HG03066 (cell line): ENCODE data around the gene RERE.

Experiments used
- ATAC-seq: cut with Tn5 transposase; IDR thresholded peaks from one replicate; pipeline ENCODE4 v1.9.1; 2021; ENCODE audit warnings: low read depth; ENCODE audit not compliant: unreplicated experiment

Gene RERE

DNA sequence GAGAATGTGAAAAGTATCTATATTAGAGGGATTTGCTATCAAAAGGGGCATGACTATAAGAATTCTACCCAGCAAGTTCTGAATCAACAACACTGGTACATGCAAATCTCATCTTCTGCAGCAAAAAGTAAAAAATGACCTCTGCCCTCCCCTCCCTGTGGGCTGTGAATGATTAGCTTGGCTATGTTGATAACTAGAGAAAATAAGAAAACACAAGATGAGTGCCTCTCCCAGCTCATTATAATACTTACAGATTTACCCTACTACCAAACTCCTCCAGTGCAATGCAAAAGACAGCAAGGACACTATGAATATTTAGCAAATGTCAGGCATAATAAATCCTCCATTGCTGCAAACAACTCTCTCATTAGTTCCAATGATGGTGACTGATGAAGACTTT, 397.1 kb downstream of the RERE start:
- ATAC-seq: no peak

DNA sequence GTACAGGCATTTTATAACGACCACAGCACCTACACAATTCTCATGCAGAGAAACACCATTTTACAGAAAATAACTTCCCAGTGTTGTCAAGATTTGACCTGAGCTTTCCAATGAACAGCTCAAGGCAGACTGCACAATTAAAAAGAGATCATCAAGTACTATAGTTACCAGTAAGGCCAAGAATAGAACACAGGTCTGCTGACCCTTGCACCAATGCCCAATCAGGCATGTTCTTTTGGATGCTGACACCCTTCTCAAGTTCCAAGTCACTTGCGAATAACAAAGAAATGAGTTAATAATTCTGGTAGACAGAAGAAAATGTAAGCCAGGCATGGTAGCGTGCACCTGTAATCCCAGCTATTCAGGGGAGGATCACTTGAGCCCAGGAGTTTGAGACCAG, 397.6 kb downstream of the RERE start:
- no peak for ATAC-seq

DNA sequence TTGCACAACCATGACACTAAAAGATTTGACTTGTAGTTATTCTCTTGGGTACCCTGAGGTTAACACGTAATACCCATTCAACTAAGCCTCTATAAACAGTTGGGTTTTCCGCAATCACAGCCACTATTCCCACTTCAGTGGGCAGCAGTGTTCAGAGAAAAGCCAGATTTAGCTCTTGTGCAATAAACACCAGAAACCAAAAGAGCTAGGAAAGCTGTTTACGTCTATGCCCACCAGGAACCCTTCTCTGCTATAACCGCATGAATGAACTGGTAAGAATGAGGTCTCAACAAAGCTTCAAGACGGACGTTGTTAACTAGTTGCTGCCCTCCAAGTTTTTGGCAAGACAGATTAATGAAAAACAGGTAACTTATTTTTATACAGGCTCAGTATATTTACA, 398.3 kb downstream of the RERE start:
- ATAC-seq: no peak

DNA sequence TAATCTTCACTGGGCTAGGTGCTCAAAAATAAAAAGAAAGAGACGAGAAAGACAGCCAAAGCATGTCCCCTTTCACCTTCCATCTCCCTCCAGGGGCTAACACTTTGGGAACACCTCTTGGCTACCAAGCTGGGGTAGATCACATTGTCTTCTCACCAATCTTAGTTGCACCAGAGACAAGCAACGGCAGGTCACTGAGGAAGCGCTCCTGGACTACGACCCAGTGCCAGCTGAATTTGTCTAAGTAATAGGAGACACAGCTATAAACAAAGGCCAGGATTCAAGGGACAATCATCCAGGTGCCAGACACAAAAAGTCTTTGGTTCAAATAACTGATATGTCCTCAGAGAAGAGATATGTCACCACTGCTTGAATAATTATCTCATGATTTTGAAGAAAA, 399.1 kb downstream of the RERE start:
- no peak for ATAC-seq

DNA sequence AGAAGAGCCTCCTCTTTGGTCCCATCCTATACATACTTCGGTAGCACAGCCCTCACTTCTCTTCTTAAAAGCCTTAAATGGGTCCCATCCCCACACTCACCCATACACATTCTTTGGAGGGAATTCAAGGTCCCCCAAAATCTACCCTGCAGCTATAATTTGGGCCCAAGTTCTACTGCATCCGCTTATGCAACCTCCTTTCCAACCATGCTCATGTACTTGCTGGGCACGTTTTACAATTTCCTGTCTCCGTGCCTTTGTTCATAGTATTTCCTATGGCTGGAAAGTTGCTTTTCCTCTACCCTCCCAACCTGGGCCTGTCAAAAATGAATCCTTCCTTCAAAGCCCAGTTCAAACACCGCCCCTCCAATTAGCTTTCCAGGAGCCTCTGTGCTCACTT, 399.8 kb downstream of the RERE start:
- no peak for ATAC-seq

DNA sequence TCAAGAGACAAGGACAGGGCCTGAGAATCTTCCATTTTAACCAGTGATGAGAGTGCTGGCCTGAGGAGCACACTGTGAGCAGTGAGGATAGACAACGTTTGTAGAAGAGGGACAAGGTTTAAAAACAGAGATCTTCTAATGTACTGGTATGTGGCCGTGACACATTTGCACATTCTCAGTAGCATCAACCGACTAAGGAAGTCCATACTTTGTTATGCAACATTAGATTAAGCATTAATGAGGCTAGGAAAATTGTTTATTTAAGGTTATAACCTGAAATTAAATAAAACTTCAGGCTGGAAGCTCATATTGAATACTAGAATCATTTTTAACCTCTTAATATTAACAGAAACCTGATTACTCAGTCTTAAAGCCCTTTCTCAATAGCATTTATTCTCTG, 400.6 kb downstream of the RERE start:
- ATAC-seq: no peak

DNA sequence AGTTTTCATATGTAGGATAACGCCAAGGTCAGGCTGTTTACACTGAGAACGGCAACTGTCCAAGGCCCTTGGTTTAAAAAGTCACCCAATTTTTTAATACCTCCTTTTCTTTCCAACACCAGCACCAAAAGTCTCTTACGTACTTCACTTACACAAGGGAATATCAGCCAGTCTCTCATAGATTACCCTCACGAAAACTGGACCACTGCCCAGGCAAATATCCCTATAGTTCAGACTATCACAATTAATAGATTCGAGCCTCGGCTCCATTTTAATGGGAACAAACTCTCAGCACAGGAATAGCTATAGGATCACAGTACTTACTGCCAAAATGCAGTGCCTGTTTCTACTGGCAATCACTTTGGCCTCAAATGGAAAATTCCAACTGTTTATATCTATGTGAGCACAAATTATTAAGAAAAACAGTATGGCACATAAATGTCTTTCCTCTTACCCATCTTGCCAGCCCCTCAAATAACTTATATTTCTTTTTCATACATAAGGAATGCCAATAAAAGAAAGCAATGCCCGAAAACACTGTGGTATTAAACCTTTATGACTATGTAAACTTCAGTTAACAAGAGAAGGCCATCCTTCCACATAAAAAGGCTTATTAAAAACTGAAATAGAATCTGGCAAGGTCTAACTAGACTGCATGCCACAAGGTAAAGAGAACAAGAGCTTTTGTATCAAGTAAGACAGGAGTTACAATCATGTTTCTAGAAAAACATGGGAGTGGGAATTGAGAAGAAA, 401.7 kb downstream of the RERE start:
- no peak for ATAC-seq

DNA sequence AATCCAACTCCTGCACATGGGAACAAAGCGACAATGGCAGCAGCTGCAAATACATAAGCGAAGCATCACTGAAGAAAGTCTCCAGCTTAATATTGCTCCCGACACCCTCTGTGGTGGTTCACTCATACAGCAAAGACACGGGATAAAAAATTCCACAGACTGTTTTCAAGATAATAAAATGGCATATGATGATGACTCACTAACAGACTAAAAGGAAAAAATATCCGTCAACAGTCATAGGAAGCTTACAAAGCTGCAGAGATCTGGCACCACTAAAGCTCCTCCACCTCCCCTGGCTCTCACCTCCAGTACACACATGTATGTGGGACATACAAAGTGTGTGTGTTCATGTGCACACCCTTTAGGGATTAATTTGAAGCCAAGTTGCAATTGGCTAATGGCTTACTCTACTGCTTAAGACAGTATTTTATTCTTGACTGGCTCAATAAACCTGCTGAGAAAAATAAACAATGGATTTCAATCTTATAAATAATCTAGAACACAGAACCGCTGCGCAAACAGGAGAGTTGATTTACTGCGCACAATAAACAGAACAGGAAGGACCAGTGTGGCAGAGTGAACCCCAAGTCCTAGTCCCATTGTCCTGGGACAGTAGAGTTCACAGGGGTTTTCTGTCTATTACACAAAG, 405.1 kb downstream of the RERE start:
- ATAC-seq: no peak

DNA sequence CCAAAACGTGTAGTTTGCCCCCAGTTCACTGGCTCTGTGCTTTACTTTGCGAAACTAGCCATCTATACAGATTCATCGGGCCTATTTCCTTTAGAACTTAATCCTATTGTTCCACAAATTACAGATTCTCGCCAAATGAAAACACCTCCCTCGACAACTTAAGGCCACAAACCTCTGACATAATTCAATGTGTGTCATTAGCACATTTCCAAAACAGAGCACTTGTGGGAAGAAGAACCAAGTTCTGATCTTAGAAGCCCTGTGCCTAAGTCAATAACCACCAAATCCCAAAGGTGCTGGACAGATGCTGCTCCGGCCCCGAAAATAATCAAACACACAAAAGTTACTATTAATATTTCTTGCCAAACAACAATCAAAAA, 405.6 kb downstream of the RERE start:
- no peak for ATAC-seq

DNA sequence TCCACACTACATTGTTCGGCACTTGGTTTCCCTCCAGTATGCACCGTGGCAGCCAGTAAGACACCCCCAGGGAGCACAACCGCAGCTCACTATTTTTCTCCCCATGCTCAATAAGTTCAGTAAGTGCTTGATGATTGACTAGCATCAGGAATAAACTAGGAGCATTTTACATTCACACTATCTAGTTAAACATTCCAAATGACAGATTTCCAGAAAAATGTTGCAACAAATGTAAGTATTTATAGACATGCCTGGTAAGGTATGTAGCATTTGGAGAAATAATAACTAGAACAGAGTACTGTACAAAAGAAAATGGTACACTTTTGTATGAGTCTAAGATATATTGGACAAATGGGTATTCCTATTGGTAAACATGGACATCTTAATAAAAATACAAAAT, 406.6 kb downstream of the RERE start:
- ATAC-seq: no peak

DNA sequence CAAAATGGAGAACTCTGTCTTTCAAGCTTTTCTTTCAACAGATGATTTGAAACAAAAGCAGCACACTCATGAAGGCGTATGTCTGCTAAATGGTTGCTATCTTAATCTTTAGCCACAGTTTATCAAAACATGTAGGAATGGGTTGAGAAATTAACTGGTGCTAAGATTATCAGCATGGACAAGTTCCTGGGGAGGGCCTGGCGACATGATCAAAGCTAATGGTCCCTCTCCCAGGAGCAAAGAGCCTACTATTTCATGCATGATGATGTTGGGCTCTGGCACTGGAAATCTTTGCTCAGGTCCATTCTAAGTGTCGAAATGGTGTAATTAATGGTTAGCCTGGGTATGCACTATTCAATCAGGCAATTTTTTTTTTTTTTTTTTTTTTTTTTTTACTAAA, 407.8 kb downstream of the RERE start:
- ATAC-seq: no peak

DNA sequence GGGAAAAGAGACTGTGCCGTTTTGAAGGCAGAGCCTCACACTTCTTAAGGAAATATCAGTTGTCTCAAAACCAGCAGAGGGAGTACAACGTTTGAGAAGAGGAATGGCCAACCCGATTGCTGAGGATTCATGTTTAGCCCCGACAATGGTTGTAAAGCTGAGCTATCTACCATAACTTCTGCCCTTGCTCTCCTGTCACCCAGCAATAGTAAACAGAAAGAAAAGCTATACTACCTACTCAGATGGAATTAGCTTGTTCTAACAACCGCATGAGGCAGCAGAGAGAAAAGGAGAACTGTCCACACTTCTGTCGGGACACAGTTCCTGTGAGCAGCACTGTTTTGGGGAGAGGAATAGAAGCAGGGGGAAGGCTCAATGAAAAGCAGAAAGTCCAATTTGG, 408.3 kb downstream of the RERE start:
- ATAC-seq: no peak

DNA sequence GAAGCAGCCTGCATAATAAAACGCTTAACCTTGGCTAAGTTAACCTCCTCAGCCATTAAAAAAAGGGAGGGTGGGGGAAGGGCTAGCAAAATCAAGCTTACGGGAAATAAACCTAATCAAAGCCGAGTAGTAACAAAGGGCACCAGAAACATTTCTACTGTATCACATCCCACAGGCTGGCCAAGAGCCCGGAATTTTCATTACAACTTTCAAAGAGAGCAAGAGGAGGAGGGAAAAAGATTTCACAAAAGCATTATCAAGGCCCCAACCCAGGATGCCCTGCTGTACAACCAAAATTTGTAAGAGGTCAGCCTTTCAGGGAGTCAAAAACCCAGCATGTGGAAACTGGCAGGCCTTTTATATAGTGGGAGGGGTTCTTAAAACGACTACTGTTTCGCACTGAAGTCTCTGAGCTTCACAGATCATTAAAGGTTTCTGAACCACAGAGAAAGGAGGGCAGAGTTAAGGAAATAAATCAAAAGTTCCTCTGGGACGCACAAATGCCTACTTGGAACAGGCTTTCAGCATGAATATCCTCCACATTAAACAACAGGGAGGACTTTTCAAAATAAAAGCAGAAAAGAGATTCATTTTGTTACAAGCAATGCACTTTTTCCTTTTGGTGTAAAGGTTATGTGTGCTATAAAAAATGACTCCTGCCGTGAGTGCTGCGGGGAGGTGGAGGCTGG, 409.1 kb downstream of the RERE start:
- ATAC-seq: no peak

DNA sequence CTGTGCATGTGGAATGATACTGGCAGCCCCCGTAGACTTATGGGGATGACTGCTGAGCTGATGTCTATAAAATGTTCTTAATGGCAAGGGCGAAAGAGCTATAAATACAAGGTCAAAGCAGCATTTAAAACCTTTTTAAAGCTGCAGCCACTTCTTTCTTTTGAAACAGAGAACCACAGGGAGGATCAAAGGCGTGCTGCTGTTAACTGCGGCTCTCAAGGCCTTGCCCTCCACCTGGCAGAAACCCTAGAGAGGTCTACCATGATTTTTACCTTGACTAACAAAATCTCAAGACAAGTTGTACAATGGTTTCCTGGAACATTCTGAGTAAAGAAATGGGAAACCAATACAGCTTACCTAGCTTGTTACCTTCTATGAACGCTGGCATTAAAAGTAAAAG, 409.8 kb downstream of the RERE start:
- no peak for ATAC-seq

DNA sequence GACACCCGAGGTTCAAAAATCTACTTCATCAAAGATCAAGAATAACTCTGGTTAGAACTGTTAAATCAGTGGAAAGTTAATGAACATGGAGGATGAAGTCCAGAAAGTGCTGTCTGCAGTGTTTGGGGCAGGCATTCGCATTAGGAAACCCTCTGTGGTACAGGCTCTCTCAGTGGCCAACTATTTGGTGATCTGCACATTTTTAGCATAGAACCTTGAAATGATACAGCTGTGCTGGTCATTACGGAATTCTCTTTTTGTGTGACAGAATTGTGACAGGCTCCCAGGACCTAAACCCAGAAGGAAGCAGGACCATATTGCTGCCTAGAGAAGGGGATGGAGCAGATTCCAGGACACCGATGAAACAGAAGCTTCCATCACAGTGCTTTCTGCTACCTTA, 410.5 kb downstream of the RERE start:
- no peak for ATAC-seq

DNA sequence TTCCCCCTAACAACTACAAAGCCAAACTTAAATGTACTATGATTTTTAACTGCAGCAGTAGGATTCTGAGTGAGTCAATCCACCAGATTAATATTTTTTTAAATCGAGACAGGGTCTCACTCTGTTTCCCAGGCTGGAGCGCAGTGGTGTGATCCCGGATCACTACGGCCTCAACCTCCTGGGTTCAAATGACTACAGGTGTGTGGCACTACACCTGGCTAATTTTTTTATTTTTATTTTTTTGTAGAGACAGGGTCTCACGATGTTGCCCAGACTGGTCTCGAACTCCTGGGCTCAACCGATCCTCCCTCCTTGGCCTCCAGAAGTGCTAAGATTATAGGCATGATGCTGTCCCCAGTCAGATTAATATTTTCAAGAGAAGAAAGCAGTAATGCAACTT, 411.4 kb downstream of the RERE start:
- no peak for ATAC-seq

DNA sequence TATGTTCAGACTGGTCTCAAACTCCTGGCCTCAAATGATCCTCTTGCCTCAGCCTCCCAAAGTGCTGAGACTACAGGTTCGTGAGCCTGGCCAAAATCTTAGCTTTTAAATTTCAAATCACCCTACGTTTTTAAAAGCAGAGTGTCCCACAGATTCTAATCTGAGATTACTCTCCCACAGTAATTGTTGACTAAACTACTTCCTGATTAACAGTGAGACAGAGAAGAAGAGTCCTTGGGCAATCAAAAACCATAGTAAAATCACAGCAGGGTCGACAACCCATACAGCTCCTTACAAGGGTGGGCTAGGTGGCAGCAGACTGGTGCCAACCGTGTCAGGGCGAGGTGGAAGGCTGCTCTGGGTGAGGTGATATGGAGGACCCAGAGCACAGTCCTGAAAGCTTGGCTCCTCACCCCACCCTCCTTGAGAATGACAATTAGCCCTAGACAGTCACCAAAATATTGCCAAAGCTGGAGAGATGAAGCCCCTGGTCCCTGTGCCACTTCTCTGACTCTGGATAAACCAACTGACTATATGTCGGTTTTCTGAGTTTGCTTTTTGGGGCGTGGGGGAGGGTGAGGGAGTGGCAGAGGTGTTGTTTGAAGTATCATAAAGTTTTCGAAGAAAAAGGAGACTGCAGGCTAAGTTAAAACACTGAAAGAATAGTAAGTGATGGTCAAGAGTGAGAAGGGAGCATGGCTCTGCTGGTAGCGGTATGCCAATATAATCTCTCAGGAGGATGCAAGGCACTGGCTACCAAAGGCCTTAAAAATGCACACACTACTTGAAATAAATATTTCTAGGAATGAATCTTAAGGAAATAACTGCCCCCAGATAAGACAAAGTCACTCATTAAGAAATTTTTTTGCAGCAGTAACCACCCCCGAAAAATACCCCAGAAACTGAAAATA, 412.7 kb downstream of the RERE start:
- no peak for ATAC-seq

DNA sequence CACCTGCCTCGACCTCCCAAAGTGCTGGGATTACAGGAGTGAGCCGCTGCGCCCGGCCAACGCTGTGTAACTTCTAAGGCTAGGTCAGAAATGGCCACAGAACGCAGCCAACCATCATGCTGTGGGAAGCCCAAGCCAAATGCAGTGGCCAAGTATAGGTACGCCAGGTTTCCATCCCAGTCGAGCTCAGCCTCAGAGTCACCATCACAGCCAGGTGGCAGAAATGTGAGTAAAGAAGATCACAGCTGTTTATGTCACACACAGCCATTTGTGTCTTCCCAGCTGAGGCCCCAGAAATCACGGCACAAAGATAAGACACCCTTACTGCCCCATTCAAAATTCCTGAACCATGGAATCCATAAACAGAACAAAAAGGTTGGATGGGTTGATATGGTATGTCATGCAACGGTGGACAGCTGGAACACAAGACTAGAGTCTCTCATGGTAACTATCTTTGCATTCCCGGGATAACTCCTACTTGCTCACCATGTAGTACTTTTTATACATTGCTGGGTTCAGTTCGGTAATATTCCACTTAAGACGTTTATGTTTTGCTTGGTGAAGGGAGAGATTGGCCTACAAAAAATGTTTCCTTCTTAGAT, 415.2 kb downstream of the RERE start:
- no peak for ATAC-seq

DNA sequence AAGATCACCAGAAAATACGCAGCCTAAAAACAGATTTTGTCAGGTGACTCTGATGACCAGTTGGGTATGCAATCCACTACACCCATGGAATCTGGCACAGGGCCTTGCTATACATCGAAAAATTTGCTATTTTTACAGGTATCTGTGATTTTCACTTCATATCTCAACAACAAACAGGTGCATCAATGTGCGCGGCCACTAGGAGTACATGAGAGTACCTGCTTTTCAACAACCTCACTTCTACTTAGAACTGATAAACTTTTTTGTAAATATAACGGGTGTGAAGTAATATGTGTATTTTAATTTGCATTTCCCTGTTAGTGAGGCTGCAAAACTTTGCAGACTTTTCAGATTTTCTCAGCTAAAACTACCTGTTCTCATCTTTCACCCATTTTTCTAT, 418.8 kb downstream of the RERE start:
- ATAC-seq: no peak

DNA sequence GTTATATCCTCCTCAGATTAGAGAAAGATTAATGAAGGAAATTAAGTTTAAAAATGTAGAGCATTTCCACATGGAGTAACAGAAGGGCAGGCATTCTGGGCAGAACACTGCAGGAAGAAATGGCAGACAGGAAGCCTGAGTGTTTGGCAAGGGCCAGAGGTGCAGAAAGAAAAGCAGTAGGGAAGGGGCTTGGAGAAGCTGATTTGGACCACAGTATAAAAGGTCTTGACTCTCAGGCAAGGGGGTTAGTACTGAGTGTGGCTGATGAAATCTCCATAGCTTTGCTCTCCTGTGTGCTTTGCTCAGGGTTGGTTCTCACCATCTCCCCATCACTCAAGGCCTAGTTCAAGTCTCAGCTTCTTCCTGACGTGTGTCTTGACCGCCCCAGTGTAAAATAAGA, 419.4 kb downstream of the RERE start:
- no peak for ATAC-seq

DNA sequence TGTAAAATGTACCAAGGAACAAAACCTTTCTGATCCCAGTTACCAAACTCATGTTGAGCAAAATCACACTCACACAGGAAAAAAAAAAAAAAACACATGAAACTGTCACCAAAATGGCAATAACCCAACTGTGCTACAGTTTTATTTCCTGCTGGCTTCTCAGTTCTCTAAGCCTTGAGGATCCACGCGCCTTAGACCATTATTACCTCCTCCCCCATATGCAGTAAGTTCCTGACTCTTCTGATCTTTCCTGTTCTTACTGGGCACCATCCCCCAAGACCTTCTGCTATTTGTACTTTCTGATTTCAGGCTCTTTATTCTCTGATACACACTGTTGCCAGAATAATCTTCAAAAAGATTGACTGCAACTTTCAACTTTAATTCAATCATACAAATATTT, 419.9 kb downstream of the RERE start:
- ATAC-seq: peak; percentile 37
